C4-2B (cell line): ENCODE measurements around the gene PDE2A.

Source experiments
- CTCF ChIP-seq: fragments of 450-650 bp; conservative IDR thresholded peaks from 2 replicates; pipeline ENCODE4 v1.5.1; 2017; ENCODE audit warnings: mild to moderate bottlenecking
- ZFX ChIP-seq: fragments of 450-650 bp; IDR thresholded peaks from 2 replicates; pipeline ENCODE4 v1.6.1; 2017

GRCh38 chr11:72621008-72621610 is 53.1 kb downstream of the PDE2A start:
- TF ChIP-seq CTCF (no peak), ZFX (no peak)
